Measurements from ENCODE around the gene NCF2.
A peak's percentile ranks its signal among the peaks of the same experiment; 100 is the strongest.

The NCF2 gene

DNA sequence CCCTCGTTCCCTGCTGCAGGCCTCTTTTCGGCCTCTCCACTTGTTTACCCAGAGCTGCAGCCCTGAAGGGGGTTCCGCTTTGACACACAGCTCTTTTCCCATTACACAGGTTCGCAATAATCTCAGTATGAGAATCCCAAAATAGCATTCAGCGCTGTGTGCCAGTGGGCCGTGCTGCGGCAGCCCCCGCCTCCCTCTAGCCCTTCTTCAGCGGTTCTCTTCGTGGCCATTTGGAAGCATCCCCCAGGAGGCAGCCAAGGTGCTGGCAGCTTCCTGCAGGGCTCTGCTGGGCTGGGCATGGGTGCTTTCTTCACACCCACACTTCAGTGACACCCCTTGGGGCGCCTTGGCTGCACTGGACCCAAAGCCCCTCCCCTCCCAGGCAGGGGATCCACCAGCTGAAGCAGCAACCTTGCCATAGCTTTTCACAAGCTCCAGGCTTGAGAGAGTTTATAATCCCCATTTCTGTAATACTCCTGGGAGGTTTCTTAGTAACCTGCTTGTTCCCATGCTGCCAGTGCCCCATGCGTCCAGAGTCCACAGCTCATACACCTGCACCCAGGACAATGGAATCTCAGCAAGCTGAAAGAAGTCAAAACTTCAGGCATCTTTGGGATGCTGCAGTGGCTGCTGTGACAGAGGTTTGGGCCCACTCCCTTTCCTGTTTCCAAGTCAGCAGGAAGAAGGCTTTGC, 8.1 kb downstream of the NCF2 start:
- DNase-seq: no peak

DNA sequence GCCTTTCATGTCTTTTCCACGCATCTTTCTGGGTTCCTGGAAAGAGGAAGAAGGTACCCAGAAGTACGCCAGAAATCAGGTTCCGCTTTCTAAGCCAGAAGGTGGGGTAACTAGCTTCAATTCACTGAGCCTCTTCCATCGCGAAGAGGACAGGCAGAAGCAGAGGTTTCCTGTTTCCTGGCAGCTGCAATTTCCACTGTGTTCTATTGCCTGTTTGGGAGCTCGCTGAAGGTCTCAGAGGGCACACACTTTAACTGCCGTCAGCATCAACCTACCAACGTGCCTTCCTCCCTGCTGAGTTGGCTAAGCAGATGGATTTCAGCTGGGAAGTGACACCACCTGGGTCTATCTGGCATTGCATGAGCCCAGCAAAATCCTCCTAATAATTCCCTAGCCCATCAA, 10.0 kb downstream of the NCF2 start:
- DNase-seq: no peak

DNA sequence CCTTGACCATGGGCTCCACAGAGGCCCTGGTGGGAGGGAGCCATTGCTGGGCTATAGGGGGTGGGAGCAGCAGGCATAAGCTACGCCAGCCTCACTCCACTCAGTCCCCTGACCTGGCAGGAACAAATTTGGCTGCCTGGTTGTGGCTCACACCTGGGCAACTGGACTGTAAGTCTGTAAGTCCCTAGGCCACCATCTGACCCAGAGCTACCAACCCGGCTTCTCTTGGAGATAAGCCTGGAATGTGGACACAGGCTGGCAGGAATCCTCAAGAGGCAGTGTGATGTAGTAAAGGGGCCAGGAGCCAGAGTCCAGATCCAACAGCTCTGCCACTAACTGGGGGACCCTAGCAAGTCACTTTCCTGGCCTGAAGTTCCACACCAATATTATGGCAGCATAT, 11.4 kb downstream of the NCF2 start:
- no peak for DNase-seq

DNA sequence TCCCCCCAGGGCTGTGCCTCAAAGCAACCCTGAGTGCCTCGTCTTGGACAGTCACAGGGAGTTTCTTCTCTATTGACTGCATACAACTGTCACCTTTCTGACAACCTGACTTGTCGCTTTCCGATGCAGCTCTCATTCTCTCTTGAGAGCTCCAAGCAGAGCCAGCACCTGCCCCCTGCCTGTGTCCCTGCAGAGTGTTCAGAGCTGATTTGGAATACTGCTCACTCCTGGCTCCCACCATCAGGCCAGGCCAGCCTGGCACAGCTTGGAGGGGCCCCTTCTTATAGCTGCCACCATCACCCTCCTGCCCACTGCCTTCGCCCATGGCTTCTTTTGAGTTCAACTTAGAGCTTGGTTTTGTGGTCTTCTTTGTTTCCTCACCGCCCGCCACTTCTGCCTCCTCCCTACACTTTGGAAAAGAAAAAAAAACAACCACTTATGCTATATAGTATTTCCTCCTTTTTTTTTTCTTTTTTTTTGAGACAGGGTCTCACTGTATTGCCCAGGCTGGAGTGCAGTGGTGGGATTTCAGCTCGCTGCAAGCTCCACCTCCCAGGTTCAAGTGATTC, 12.3 kb downstream of the NCF2 start:
- DNase-seq: no peak

DNA sequence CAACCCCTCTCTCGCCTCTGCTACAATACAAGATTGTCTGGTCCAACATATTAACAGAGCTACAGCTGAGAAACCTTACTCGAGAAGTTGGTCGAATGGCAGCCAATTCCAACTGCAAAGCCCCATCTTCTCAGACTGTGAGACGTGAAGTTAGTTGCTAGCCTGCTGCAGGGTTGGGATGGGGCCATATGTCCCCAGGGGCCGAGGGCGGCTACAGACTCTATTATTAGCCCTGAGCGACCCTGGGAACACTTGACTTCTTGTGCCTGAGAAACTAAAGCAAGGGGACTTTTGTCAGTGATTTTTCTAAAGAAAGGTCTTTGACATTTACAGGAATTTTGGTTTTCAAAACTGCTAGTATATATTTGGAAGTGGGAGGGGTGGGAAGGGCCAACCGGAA, 13.7 kb downstream of the NCF2 start:
- no peak for DNase-seq

DNA sequence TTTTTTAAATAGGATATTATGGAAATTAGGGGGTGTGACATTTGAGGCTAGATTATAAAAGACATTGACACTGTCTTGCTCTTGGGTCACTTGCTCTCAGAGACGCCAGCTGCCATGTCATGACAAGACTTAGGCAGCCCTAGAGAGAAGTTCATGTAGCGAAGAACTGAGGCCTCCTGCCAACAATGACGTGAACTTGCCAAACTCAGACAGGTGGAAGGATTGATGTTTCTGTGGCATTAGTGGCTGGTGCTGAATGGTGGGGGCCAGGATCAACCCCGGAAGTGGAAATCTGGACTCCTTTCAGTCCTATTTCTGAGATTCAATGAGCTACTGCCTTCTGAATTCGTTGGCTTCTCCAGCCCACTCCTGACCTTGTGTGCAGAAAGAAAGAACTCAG, 14.7 kb downstream of the NCF2 start:
- DNase-seq: no peak

DNA sequence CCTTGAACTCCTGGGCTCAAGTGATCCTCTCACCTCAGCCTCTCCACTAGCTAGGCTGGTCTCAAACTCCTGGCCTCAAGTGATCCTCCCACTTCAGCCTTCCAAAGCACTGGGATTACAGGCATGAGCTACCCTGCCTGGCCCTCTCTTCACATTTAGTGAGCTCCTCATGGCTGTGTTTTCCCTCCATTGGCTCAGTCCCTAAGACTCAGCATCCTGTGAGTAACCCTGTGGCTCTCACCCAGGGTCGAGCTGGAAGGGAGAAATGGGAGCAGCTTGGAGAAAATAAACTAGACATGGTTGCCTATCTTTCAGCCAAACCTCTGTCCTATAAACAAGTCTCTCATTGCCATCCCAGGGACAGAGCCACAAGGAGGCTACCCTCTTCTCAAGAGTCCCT, 17.5 kb downstream of the NCF2 start:
- no peak for DNase-seq

DNA sequence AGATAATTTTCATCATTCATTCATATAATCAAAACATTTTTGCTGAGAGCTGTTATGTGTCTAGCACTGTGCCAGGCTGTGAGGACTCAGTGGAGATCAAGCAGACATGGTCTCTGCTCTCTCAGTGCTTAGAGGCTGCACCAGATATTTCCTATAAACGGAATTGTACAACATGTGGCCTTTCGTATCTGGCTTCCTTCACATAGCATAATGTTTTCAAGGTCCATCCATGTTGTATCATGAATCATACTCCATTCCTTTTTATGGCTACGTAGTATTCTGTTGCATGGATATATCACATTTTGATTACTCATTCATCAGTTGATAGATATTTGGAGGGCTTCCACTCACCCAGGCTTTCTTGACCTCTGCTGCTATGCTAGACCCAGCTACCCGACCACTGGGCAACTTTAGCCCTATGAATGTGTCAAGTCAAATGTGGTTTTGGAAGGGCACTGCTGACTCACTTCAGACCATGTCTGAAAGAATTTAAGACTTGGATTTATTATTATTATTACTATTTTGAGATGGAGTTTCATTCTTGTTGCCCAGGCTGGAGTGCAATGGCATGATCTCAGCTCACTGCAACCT, 18.5 kb downstream of the NCF2 start:
- DNase-seq: no peak

DNA sequence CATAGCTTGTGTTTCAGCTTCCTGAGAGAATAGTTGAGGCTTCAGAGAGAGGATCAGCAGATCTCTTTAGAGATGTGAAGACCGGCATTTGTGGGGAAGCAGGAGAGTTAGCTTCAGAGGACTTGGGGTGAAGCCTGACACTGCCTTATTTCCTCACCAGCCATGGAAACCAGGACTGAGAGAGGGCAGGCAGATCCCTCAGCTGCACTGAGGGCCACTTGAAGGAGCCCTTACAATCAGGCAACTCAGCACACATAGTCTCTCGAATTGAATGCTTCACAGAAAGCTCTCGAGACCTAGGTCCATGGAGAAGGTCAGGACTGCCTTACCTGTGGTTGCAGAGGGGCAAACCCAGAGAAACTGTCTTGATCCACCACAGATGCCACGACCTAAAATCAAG, 19.8 kb downstream of the NCF2 start:
- DNase-seq: no peak

DNA sequence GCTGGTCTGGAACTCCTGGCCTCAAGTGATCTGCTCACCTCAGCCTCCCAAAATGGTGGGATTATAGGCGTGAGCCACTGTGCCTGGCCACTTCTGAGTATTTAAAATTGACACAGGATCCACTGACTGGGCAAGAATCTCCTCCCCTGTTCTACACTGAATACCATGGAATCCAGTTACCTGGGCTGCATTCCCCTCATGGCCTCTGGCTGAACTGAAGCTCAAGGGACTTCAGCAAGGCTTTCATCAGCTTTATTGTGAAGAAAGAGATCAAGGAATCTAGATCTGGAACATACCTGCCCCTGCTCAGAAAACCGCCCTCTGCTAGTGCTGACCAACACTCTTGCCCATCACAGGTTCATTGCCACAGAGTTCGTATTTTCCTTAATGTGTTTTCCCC, 20.5 kb downstream of the NCF2 start:
- no peak for DNase-seq

DNA sequence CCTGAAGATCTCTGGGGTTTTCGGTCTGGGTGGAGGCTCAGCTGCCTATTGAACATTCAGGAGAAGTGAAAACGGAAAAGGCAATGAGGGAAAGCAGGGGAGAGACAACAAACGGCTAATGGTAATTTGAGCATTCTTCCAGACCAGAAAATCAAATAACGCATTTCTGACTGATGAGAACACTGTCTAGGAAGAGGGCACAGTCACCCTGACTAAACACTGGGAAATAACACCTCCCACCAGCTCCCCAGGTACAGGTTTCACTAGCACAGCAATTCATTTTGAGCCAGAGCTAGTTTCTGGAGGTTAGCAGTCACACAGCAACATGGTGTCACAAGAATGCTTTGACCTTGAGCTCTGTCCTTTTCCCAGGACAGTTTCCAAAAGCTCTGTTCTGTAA, 21.1 kb downstream of the NCF2 start:
- DNase-seq: peak; percentile 34

DNA sequence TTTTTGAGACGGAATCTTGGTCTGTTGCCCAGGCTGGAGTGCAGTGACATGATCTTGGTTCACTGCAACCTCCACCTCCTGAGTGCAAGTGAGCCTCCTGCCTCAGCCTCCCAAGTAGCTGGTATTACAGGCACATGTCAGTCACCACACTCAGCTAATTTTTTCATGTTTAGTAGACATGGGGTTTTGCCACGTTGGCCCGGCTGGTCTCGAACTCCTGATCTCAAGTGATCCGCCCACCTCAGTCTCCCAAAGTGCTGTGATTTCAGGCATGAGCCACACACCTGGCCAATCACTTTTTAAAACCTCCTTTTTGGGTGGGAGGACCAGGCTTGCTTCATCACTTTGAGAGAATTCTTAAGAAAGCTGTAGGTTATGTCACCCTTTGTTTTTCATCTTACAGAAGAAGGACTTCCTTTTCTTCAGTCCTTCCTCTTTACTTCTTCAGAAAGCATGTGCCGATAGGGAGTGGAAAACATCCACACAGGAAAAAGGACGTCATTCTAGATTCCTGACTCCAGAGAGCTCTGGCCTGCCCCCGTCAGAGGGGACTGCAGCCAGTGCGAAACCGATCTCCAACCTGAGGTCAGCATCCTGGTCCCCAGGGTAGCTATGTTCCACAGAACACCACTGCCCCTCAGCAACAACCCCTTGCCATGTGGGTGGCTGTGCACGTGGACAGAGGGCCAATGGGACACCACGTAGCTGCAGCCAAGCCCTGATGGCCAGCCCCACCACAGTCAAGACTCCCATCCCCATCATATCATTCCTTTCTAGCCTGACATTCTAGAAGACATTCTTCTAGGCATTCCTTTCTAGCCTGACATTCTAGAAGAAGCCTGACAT, 21.9 kb downstream of the NCF2 start:
- DNase-seq: no peak

DNA sequence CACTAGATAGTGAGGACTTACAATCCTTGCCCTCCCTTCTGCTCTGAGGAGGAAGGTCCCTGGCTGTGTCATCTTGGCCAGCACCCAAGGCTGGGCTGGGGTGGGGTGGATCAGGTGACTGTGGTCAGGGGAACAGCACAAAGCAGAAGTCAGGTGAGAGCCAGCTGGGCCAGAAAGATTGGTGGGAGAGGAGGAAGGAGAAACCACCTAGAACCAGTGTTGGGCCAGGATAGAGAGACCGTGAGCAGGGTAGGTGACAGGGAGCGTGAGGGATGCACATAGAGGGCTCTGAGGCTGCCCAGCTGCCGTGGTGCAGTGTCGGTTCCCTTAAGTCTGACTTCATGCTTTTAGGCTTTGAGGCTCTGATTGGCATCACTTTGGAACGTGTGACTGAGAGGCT, 22.7 kb downstream of the NCF2 start:
- no peak for DNase-seq

DNA sequence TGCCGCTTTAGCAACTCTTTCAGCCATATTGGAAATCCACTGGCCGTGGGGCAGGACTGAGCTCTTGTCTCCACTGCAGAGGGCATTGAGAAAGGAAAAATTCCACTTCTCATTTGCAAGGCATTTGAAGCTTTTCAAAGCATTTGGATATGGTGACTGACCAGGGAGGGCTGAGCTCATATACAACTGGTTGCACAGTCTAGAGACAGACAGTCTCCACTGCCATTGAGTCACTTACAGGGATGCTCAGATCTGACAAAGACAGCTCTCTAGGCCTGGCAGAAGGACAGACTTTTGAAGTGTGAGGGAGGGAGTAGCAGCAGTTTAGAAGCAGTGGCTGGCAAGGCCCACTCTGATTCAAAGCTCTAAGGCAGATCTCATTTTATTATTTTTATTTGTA, 24.2 kb downstream of the NCF2 start:
- no peak for DNase-seq

DNA sequence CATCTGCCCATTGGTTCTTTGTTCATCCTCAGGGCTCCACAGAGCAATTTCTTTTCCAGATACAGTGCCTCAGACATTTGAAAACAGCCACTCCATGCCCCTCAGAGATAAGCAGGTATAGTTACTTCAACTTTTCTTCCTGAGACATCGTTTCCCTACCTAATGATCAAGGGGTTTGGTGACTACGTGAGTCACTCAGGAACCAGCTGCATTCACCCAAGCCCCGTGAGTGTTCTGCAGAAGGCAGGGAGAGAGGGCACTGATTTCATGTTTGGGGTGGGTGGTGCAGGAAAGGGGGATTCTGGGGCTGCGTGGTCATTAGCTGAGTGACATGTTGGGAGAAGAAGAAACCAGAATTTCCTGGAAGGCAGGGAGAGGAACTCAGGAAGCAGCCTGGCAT, 25.0 kb downstream of the NCF2 start:
- no peak for DNase-seq

DNA sequence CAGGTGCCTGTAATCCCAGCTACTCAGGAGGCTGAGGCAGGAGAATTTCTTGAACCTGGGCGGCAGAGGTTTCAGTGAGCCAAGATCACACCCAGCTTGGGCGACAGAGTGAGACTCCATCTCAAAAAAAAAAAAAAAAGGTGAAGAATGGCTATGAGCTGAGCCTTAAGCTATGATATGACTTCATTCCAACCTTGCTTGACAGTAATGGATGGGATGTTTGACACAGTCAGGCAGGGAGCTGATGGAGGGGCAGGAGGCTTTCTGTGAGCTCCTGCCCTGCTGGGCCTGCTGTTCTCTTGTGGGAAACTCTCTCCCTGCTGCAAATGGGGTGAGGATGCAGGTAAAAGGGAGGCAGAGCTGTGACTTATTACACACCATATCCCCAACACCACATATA, 27.6 kb downstream of the NCF2 start:
- no peak for DNase-seq

DNA sequence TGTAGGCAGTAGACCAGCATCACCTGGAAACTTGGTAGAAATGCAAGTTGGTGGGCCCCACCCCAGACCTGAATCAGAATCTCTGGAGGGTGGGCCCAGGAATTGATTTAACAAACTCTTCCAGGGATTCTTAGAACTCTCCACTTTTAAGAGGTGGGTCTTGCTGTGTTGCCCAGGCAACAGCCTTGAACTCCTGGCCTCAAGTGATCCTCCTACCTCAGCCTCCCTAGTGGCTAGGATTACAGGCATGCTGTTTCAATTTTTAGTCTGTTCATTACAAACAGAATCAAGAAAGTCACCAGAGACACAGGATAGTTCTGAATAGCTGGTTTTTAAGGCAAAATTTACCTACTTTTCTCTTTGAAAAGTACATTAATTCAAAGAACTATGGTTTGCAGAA, 31.2 kb downstream of the NCF2 start:
- DNase-seq: no peak

DNA sequence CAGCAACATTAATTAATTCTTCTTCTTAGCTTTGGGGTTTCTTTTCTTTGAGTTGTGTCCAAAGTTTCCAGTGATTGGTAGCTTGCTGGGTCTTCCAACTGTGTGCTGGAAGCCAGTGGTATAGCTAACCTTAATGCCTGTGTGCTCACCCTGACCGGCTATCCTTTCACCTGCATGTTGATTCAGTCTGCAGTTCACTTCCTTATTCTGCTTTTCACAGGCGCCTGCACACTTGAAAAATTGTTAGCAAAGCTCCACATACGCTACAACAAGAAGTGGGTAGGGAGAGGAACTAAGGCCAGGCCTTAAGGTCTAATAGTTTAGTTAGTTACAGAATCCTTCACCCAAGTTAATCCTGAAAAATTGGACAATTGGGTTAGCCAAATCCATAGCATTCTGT, 35.7 kb downstream of the NCF2 start:
- DNase-seq: no peak

DNA sequence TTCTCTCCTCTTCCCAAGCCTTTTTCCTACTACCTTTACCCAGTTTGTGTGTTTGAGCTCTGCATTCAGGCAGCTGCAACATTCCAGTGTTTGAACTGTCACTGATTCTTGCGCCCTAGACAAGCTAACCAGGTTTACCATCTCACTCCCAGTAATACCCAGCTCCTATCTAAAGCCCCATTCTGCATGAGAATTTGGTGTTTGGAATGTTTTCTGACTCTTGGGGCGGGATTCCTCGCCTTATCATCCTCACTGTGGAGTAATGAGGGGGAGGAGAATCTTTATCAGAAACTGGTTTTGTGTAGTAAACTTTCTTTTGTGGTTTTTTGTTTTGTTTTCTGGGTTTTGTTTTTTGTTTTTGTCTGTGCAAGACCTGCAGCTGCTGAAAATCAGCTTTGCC, 36.5 kb downstream of the NCF2 start:
- no peak for DNase-seq

DNA sequence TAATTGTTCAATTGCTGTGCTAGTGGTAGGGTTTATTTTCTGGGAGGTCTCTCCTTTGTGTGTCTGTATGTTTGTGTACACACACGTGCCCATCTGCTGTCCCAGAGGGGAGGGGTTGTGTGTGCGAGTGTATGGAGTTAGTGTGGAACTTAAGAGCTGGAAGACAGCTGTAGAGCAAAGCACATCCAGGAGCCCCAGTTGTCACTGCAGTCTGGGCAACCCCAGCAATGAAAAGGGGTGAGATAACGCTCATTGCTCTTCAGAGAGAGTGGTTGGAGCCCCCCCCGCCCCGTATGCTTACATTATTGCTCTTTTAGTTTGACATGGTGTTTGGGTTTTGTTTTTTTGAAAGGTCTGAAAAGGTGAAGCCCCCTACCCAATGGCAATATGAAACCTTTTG, 36.9 kb downstream of the NCF2 start:
- DNase-seq: no peak

DNA sequence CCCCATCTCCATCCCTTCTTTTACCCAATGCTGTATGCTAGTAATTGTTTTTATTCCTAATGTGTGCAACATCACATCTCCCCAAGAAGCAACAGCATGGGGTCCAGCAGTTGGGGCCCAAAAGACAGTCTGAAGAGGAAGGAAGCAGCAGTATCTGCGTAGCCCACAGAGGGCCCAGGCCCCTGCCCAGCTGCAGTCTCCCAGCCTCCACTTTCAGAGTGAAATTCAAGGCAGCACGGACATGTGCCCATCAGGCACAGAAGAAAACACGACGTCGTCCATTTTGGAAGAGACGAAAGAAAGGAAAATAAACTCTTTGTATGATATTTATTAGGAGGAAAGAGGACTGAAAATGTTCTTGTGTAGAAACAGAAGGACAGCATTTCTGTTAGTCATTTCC, 37.4 kb downstream of the NCF2 start:
- no peak for DNase-seq

DNA sequence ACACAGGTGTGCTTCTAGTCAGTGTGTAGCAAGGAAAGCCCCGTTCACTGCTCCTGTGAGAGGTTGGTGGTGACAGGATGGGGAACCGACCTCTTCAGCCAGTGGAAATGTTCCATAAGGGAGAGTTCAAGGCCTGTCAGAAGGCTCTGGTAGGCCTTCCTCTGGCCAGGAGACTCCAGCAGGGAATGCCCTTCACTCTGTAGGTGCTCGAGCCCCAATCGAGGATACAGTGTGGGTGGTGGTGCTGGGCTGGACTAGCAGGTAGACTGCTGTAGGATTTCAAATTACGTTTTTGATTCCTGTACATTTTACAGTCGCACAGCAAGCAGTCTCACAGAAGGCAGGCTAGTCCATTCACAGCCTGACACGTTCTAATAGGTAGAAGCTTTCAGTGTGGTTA, 37.8 kb downstream of the NCF2 start:
- no peak for DNase-seq

DNA sequence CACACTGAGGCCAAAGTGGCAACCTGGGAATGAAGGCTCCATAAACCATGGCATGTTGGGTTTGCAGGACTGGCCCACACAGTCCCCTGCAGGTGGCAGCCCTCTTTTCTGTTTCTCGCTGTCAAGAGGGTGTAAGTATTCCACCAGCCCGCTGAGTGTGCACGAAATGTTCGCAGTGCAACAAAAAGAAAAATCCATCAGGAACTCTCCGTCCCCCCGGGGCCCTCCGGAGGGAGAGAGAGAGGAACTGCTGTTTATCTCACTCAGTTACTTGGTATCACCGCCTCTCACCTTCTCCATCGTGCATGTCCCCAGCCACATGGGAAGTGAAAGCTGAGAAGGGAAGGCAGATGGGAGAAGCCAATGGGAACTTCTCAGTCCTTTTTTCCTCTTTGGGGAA, 38.3 kb downstream of the NCF2 start:
- DNase-seq: no peak

DNA sequence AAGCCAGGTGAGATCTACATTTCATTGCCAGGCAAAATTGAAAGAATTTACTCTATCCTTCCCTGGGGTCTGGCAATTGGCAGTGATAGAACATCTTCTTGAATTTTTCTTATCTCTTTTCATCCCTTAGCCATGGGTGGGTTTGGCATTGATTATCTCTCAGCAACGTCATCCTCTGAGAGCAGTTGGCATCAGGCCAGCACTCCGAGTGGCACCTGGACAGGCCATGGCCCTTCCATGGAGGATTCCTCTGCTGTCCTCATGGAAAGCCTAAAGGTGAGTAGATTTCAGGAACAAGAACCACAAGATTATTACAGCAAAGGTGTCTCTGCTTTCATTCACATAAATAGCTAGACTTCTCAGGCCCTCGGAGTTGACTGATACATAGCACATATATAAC, 39.3 kb downstream of the NCF2 start:
- no peak for DNase-seq

All from activated naive CD4-positive, alpha-beta T cell treated with Interleukin-2 at 50 U/mL for 16 hours (primary cell).